ENCODE measurements around the gene SORCS2. TPM values are rescaled to one million over a fixed set of nuclear protein-coding genes. Genes with fewer than 3 reads are reported as not detected.

SORCS2 gene
- polyA plus RNA-seq, 1 of the 3 experiments (the other 2 are of a cell fraction) = 1.6 TPM

DNA sequence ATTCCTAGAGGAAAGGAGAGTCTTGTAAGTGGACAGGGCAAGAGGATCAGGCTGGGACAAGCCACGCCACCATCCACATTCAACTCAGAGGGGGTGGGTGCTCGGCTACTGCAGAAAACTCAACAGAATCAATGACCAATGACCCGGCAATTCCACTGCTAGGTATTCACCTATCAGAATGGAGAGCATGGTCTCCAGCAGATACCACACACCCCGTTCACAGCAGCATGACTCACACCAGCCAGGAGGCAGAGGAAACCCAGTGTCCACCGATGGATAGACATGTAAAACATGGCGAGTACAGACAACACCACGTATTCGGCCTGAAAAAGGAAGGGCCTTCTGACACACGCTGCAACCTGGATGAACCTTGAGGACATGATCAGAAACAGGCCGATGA lies 571.5 kb downstream of the SORCS2 start:
- H3K9ac ChIP-seq = no peak overlapping the region
- peaks cover 71% of the 10 kb centered on the region for H4K20me1 ChIP-seq (ENCODE audit: insufficient read depth)
- POLR2A ChIA-PET = no interaction called here
- H3K4me2 ChIP-seq = no peak overlapping the region
- 76% methylated on average over 8 of the region's 10 CpGs for WGBS (ENCODE audit: low lambda C conversion rate)
- no peak overlapping the region for H3K4me3 ChIP-seq (ENCODE audit: low read depth in 2 of 2, low read length in 1 of 2)
- H3K27ac ChIP-seq (ENCODE audit: low read depth in 2 of 2, low read length in 1 of 2) = 0 out of 4 replicates have a peak overlapping the region, but pooled peaks of 1 of the 2 experiments have one; percentile 19
- H2AFZ ChIP-seq (ENCODE audit: low read depth) = no peak overlapping the region
- H3F3A ChIP-seq (replicated peaks; ENCODE audit: insufficient read depth) = peaks cover 46% of the 10 kb centered on the region
- H3K4me1 ChIP-seq (ENCODE audit: control insufficient read depth in 1 of 2, insufficient read depth in 2 of 2, low read depth in 1 of 2, low read length in 1 of 2) = peaks cover 0 to 8% of the 10 kb centered on the region in 2 experiments; a peak in 1 of 4 replicates
- H3K36me3 ChIP-seq (replicated peaks in 1 of 2; ENCODE audit: control insufficient read depth in 1 of 2, insufficient read depth in 2 of 2, low read length in 1 of 2) = peaks cover 64 to 93% of the 10 kb centered on the region in 2 experiments
- DNase-seq = no peak
- TF ChIP-seq CHD2 (IDR thresholded peaks at IDR 0.05; ENCODE audit: low read length, partially characterized antibody) = no peak
- TF ChIP-seq FOSL2 (IDR thresholded peaks at IDR 0.05; ENCODE audit: borderline replicate concordance, low read depth) = peak; percentile 63; the same call in 1 of the 2 replicates
- no peaks in the 10 kb centered on the region for H3K27me3 ChIP-seq (ENCODE audit: insufficient read depth)
- CTCF ChIA-PET = interaction anchor here (2.8 to 7.4 kb wide), 2 partner anchors 22 to 38 kb away, joined by 31 to 135 read pairs; no protein-coding TSS in a partner anchor
- no peaks in the 10 kb centered on the region for H3K9me2 ChIP-seq
- H3K9me3 ChIP-seq = no peaks in the 10 kb centered on the region
- H3K79me2 ChIP-seq (ENCODE audit: insufficient read depth) = peaks cover 92% of the 10 kb centered on the region

DNA sequence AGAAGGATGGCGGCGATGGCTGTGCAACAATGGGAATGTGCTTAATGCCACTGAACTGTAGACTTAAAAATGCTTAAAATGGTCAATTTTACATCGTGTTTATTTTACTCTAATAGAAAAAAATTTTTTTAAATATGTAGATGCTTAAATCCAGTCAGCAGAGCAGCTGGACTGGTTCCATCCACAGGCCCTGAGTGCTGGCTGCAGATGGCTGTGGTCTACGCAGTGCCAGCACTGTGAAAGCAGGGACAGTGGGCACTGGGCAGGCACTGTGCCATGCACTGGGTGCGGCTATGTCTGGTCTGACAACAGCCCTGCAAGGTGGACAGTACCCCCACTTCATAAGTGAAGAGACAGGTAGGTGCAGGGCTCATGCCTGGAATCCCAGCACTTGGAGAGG lies 572.1 kb downstream of the SORCS2 start:
- Histone ChIP-seq H3K27ac (ENCODE audit: low read depth in 2 of 2, low read length in 1 of 2) (no peak overlapping the region), H2AFZ (ENCODE audit: low read depth) (no peak overlapping the region), H3K9me2 (no peaks in the 10 kb centered on the region), H3K4me1 (ENCODE audit: control insufficient read depth in 1 of 2, insufficient read depth in 2 of 2, low read depth in 1 of 2, low read length in 1 of 2) (peaks cover 0 to 8% of the 10 kb centered on the region in 2 experiments; a peak in 1 of 4 replicates), H3K4me3 (ENCODE audit: low read depth in 2 of 2, low read length in 1 of 2) (no peak overlapping the region), H3K79me2 (ENCODE audit: insufficient read depth) (peaks cover 95% of the 10 kb centered on the region), H3K27me3 (ENCODE audit: insufficient read depth) (no peaks in the 10 kb centered on the region), H3K36me3 (replicated peaks in 1 of 2; ENCODE audit: control insufficient read depth in 1 of 2, insufficient read depth in 2 of 2, low read length in 1 of 2) (peaks cover 65 to 93% of the 10 kb centered on the region in 2 experiments), H3K4me2 (no peak overlapping the region), H3K9ac (no peak overlapping the region), H3F3A (replicated peaks; ENCODE audit: insufficient read depth) (peaks cover 47% of the 10 kb centered on the region), H3K9me3 (no peaks in the 10 kb centered on the region), H4K20me1 (ENCODE audit: insufficient read depth) (peaks cover 70% of the 10 kb centered on the region)
- WGBS (ENCODE audit: low lambda C conversion rate) = 79% methylated on average over 5 of the region's 5 CpGs
- DNase-seq = no peak
- CTCF ChIA-PET = interaction anchor here (0.7 to 7.2 kb wide), 2 partner anchors 38 to 434 kb away, joined by 4 to 137 read pairs; no protein-coding TSS in a partner anchor
- POLR2A ChIA-PET = no interaction called here
- TF ChIP-seq, protein P1, sequence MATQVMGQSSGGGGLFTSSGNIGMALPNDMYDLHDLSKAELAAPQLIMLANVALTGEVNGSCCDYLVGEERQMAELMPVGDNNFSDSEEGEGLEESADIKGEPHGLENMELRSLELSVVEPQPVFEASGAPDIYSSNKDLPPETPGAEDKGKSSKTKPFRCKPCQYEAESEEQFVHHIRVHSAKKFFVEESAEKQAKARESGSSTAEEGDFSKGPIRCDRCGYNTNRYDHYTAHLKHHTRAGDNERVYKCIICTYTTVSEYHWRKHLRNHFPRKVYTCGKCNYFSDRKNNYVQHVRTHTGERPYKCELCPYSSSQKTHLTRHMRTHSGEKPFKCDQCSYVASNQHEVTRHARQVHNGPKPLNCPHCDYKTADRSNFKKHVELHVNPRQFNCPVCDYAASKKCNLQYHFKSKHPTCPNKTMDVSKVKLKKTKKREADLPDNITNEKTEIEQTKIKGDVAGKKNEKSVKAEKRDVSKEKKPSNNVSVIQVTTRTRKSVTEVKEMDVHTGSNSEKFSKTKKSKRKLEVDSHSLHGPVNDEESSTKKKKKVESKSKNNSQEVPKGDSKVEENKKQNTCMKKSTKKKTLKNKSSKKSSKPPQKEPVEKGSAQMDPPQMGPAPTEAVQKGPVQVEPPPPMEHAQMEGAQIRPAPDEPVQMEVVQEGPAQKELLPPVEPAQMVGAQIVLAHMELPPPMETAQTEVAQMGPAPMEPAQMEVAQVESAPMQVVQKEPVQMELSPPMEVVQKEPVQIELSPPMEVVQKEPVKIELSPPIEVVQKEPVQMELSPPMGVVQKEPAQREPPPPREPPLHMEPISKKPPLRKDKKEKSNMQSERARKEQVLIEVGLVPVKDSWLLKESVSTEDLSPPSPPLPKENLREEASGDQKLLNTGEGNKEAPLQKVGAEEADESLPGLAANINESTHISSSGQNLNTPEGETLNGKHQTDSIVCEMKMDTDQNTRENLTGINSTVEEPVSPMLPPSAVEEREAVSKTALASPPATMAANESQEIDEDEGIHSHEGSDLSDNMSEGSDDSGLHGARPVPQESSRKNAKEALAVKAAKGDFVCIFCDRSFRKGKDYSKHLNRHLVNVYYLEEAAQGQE (IDR thresholded peaks at IDR 0.05; ENCODE audit: low read depth, low read length) = no peak

DNA sequence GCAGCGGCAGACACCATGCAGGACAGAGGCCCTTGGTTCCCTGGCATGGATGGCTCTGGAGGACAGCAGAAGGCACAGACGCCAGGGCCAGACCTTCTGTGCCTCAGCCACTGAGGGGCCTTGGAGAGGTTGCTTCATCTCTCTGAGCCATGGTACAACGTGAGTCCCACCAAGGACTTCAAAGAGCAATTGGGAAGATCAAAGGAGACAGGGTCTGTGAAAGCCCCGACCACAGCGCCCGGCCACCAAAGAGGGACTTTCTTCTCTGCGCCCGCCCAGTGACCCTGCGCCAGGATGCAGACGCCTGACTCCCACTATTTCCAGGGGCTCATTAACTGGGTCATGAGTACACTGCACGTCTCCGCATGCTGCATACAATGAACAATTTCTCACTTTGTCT lies 573.3 kb downstream of the SORCS2 start:
- Histone ChIP-seq H3K27ac (ENCODE audit: low read depth in 2 of 2, low read length in 1 of 2) (no peak overlapping the region), H3K79me2 (ENCODE audit: insufficient read depth) (peaks cover 96% of the 10 kb centered on the region), H3K4me2 (no peak overlapping the region), H3K9ac (no peak overlapping the region), H3K9me3 (no peaks in the 10 kb centered on the region), H3K27me3 (ENCODE audit: insufficient read depth) (no peaks in the 10 kb centered on the region), H3K4me3 (ENCODE audit: low read depth in 2 of 2, low read length in 1 of 2) (no peak overlapping the region), H3K9me2 (no peaks in the 10 kb centered on the region), H4K20me1 (ENCODE audit: insufficient read depth) (peaks cover 78% of the 10 kb centered on the region), H3K36me3 (replicated peaks in 1 of 2; ENCODE audit: control insufficient read depth in 1 of 2, insufficient read depth in 2 of 2, low read length in 1 of 2) (peaks cover 63 to 92% of the 10 kb centered on the region in 2 experiments), H2AFZ (ENCODE audit: low read depth) (no peak overlapping the region), H3K4me1 (ENCODE audit: control insufficient read depth in 1 of 2, insufficient read depth in 2 of 2, low read depth in 1 of 2, low read length in 1 of 2) (peaks cover 0 to 9% of the 10 kb centered on the region in 2 experiments; a peak in 1 of 4 replicates), H3F3A (replicated peaks; ENCODE audit: insufficient read depth) (peaks cover 44% of the 10 kb centered on the region)
- no peak for DNase-seq
- CTCF ChIA-PET = interaction anchor here (7.2 kb wide), 1 partner anchor 37 kb away, joined by 137 read pairs; no protein-coding TSS in a partner anchor
- WGBS (ENCODE audit: low lambda C conversion rate) = 61% methylated on average over 2 of the region's 12 CpGs
- POLR2A ChIA-PET = no interaction called here
- TF ChIP-seq, protein P2, sequence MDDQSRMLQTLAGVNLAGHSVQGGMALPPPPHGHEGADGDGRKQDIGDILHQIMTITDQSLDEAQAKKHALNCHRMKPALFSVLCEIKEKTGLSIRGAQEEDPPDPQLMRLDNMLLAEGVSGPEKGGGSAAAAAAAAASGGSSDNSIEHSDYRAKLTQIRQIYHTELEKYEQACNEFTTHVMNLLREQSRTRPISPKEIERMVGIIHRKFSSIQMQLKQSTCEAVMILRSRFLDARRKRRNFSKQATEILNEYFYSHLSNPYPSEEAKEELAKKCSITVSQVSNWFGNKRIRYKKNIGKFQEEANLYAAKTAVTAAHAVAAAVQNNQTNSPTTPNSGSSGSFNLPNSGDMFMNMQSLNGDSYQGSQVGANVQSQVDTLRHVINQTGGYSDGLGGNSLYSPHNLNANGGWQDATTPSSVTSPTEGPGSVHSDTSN (IDR thresholded peaks at IDR 0.05) = no peak
- TF ChIP-seq, protein P1 (IDR thresholded peaks at IDR 0.05; ENCODE audit: low read depth, low read length) = no peak
- TF ChIP-seq CHD2 (IDR thresholded peaks at IDR 0.05; ENCODE audit: low read length, partially characterized antibody) (no peak), FOXJ3 (CRISPR knock-in tag; IDR thresholded peaks at IDR 0.05) (no peak), SMC3 (IDR thresholded peaks at IDR 0.05; ENCODE audit: low read depth, low read length) (no peak), TEAD4 (IDR thresholded peaks at IDR 0.05; ENCODE audit: borderline replicate concordance, insufficient read depth) (no peak)
- TF ChIP-seq, protein P3, sequence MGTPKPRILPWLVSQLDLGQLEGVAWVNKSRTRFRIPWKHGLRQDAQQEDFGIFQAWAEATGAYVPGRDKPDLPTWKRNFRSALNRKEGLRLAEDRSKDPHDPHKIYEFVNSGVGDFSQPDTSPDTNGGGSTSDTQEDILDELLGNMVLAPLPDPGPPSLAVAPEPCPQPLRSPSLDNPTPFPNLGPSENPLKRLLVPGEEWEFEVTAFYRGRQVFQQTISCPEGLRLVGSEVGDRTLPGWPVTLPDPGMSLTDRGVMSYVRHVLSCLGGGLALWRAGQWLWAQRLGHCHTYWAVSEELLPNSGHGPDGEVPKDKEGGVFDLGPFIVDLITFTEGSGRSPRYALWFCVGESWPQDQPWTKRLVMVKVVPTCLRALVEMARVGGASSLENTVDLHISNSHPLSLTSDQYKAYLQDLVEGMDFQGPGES (IDR thresholded peaks at IDR 0.05; ENCODE audit: low read depth, low read length) = no peak
- TF ChIP-seq, protein P4, sequence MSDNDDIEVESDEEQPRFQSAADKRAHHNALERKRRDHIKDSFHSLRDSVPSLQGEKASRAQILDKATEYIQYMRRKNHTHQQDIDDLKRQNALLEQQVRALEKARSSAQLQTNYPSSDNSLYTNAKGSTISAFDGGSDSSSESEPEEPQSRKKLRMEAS (IDR thresholded peaks at IDR 0.05; ENCODE audit: low read depth) = no peak

Data from SK-N-SH (cell line).